GM18511 (cell line): ENCODE data around the gene SCPEP1.

ENCODE experiments used
- ATAC-seq: cut with Tn5 transposase; IDR thresholded peaks from one replicate; pipeline ENCODE4 v1.9.1; 2021; ENCODE audit warnings: mild to moderate bottlenecking, moderate library complexity; ENCODE audit not compliant: unreplicated experiment

Gene SCPEP1

GRCh38 chr17:56994009-56994792 lies 16.3 kb downstream of the SCPEP1 start:
- no peak for ATAC-seq

- ATAC-seq: no peak
These were observed 17.8 kb downstream of the SCPEP1 start for GRCh38 chr17:56995766-56996165.

- ATAC-seq: no peak
These were observed 19.4 kb downstream of the SCPEP1 start for GRCh38 chr17:56997313-56997712.

- no peak for ATAC-seq
These were observed 23.6 kb downstream of the SCPEP1 start for GRCh38 chr17:57001541-57001940.

GRCh38 chr17:57002904-57003303 lies 25.0 kb downstream of the SCPEP1 start:
- no peak for ATAC-seq

GRCh38 chr17:57004944-57005579 lies 27.1 kb downstream of the SCPEP1 start:
- peak; percentile 87 for ATAC-seq

- no peak for ATAC-seq
These were observed 28.1 kb downstream of the SCPEP1 start for GRCh38 chr17:57006040-57006439.

GRCh38 chr17:57008958-57009357 lies 31.0 kb downstream of the SCPEP1 start:
- no peak for ATAC-seq

- ATAC-seq: no peak
These were observed 32.0 kb downstream of the SCPEP1 start for GRCh38 chr17:57009737-57010445.

GRCh38 chr17:57010487-57010886 lies 32.6 kb downstream of the SCPEP1 start:
- no peak for ATAC-seq

GRCh38 chr17:57011491-57012015 lies 33.6 kb downstream of the SCPEP1 start:
- ATAC-seq: no peak

- ATAC-seq: no peak
These were observed 38.3 kb downstream of the SCPEP1 start for GRCh38 chr17:57016071-57016763.

GRCh38 chr17:57016764-57017116 lies 38.8 kb downstream of the SCPEP1 start:
- no peak for ATAC-seq

- no peak for ATAC-seq
These were observed 39.7 kb downstream of the SCPEP1 start for GRCh38 chr17:57017625-57018024.

- ATAC-seq: no peak
These were observed 42.3 kb downstream of the SCPEP1 start for GRCh38 chr17:57020208-57020607.

GRCh38 chr17:57021226-57021940 lies 43.5 kb downstream of the SCPEP1 start:
- no peak for ATAC-seq

- no peak for ATAC-seq
These were observed 47.9 kb downstream of the SCPEP1 start for GRCh38 chr17:57025876-57026275.

GRCh38 chr17:57027852-57028251 lies 49.9 kb downstream of the SCPEP1 start:
- no peak for ATAC-seq

GRCh38 chr17:57032343-57032742 lies 54.4 kb downstream of the SCPEP1 start:
- ATAC-seq: no peak

- ATAC-seq: no peak
These were observed 55.4 kb downstream of the SCPEP1 start for GRCh38 chr17:57033296-57033695.
